Activated CD4-positive, alpha-beta T cell treated with anti-CD3 and anti-CD28 coated beads for 36 hours (primary cell): ENCODE results near the gene KIF26B. TPM values are rescaled to one million over a fixed set of nuclear protein-coding genes. Genes with fewer than 3 reads are reported as not detected.

Source experiments
- ATAC-seq: fragments of 200-7000 bp; cut with Tn5 transposase; one replicate; pipeline ENCODE4 v1.10.0; 2021; ENCODE audit warnings: mild to moderate bottlenecking, moderate library complexity
- CTCF ChIA-PET: fragments of 350-600 bp; sonication (Branson Sonifier 250); formaldehyde crosslinking; loops from one replicate; lab custom pipeline; 2021; ENCODE audit warnings: antibody characterized with exemption; lab: Charles Lee
- POLR2A ChIA-PET: fragments of 350-600 bp; sonication (Branson Sonifier 250); formaldehyde crosslinking; loops from one replicate; lab custom pipeline; 2021; ENCODE audit warnings: antibody characterized with exemption, inconsistent platforms; lab: Charles Lee
- DNase-seq: peaks from one replicate; pipeline ENCODE4 v3.0.0-alpha.2; 2020
- H3K27ac Mint-ChIP-seq: one replicate; pipeline ENCODE4 v1.8.0; 2021; ENCODE audit warnings: mixed read lengths
- H3K27me3 Mint-ChIP-seq: one replicate; pipeline ENCODE4 v1.8.0; 2021; ENCODE audit warnings: mixed read lengths
- H3K36me3 Mint-ChIP-seq: one replicate; pipeline ENCODE4 v1.8.0; 2021; ENCODE audit warnings: low read depth, mixed read lengths
- H3K4me1 Mint-ChIP-seq: one replicate; pipeline ENCODE4 v1.8.0; 2021; ENCODE audit warnings: mixed read lengths
- H3K4me3 Mint-ChIP-seq: one replicate; pipeline ENCODE4 v1.8.0; 2021; ENCODE audit warnings: mild to moderate bottlenecking, moderate library complexity, mixed read lengths
- H3K9me3 Mint-ChIP-seq: one replicate; pipeline ENCODE4 v1.8.0; 2021; ENCODE audit warnings: low read depth, mixed read lengths
- intact Hi-C, 2 experiments: fragments of 100-400 bp; cut with DNase I in 1 of 2; cut with micrococcal nuclease in 1 of 2; formaldehyde crosslinking; loops; one replicate each; pipeline versions ENCODE4 v1.14.2 to v1.15.1; 2022 to 2024; cut with DNase I, micrococcal nuclease
- total RNA-seq, 2 experiments: library from RNA; stranded (reverse); gene quantifications; one replicate each; pipeline ENCODE4 v1.2.3, GENCODE V29; 2021

Gene KIF26B
- total RNA-seq, 2 experiments from 2014 or later = 0.16 to 0.23 TPM

- CTCF ChIA-PET = no interaction called here
- Mint-ChIP-seq H3K36me3 (no peaks in the 10 kb centered on the region), H3K27ac (no peak overlapping the region), H3K9me3 (no peaks in the 10 kb centered on the region), H3K4me1 (no peaks in the 10 kb centered on the region), H3K4me3 (no peak overlapping the region), H3K27me3 (no peaks in the 10 kb centered on the region)
- DNase-seq (no peak), ATAC-seq (no peak)
- POLR2A ChIA-PET = no interaction called here
- intact Hi-C loops = no loop called here
Observed at GRCh38 chr1:245679821-245680780, 525.3 kb downstream of the KIF26B start.

GRCh38 chr1:245682638-245683628 is 528.1 kb downstream of the KIF26B start:
- POLR2A ChIA-PET = no interaction called here
- Mint-ChIP-seq H3K27me3 (peaks cover 4% of the 10 kb centered on the region), H3K4me1 (no peaks in the 10 kb centered on the region), H3K4me3 (no peak overlapping the region), H3K36me3 (no peaks in the 10 kb centered on the region), H3K27ac (no peak overlapping the region), H3K9me3 (no peaks in the 10 kb centered on the region)
- DNase-seq (no peak), ATAC-seq (no peak)
- intact Hi-C loops = no loop called here
- CTCF ChIA-PET = no interaction called here

- Mint-ChIP-seq H3K27me3 (peaks cover 4% of the 10 kb centered on the region), H3K4me1 (no peaks in the 10 kb centered on the region), H3K9me3 (no peaks in the 10 kb centered on the region), H3K36me3 (no peaks in the 10 kb centered on the region), H3K27ac (no peak overlapping the region), H3K4me3 (no peak overlapping the region)
- ChIA-PET CTCF (no interaction called here), POLR2A (no interaction called here)
- DNase-seq (no peak), ATAC-seq (no peak)
- intact Hi-C loops = no loop called here
Observed at GRCh38 chr1:245683676-245684075, 528.9 kb downstream of the KIF26B start.

GRCh38 chr1:245684166-245684565 is 529.4 kb downstream of the KIF26B start:
- no peaks in the 10 kb centered on the region for H3K36me3 Mint-ChIP-seq
- H3K4me1 Mint-ChIP-seq = no peaks in the 10 kb centered on the region
- H3K27me3 Mint-ChIP-seq = peaks cover 4% of the 10 kb centered on the region
- POLR2A ChIA-PET = no interaction called here
- H3K4me3 Mint-ChIP-seq = no peak overlapping the region
- no peak for ATAC-seq
- H3K9me3 Mint-ChIP-seq = no peaks in the 10 kb centered on the region
- intact Hi-C loops = no loop called here
- CTCF ChIA-PET = no interaction called here
- no peak for DNase-seq
- H3K27ac Mint-ChIP-seq = no peak overlapping the region

- Mint-ChIP-seq H3K4me3 (no peak overlapping the region), H3K9me3 (no peaks in the 10 kb centered on the region), H3K4me1 (no peaks in the 10 kb centered on the region), H3K36me3 (no peaks in the 10 kb centered on the region), H3K27ac (no peak overlapping the region), H3K27me3 (peaks cover 4% of the 10 kb centered on the region)
- ATAC-seq (no peak), DNase-seq (no peak)
- ChIA-PET CTCF (no interaction called here), POLR2A (no interaction called here)
- intact Hi-C loops = no loop called here
Observed at GRCh38 chr1:245684571-245684970, 529.8 kb downstream of the KIF26B start.

GRCh38 chr1:245685111-245685810 is 530.5 kb downstream of the KIF26B start:
- ATAC-seq (no peak), DNase-seq (no peak)
- ChIA-PET POLR2A (no interaction called here), CTCF (no interaction called here)
- no peaks in the 10 kb centered on the region for H3K4me1 Mint-ChIP-seq
- no peaks in the 10 kb centered on the region for H3K9me3 Mint-ChIP-seq
- H3K4me3 Mint-ChIP-seq = no peak overlapping the region
- peaks cover 4% of the 10 kb centered on the region for H3K27me3 Mint-ChIP-seq
- intact Hi-C loops = no loop called here
- no peaks in the 10 kb centered on the region for H3K36me3 Mint-ChIP-seq
- H3K27ac Mint-ChIP-seq = no peak overlapping the region

GRCh38 chr1:245686006-245686405 is 531.2 kb downstream of the KIF26B start:
- ChIA-PET POLR2A (no interaction called here), CTCF (no interaction called here)
- DNase-seq = no peak
- H3K4me3 Mint-ChIP-seq = no peak overlapping the region
- no peaks in the 10 kb centered on the region for H3K4me1 Mint-ChIP-seq
- ATAC-seq = no peak
- no peak overlapping the region for H3K27ac Mint-ChIP-seq
- H3K27me3 Mint-ChIP-seq = peaks cover 7% of the 10 kb centered on the region
- intact Hi-C loops = no loop called here
- H3K36me3 Mint-ChIP-seq = no peaks in the 10 kb centered on the region
- H3K9me3 Mint-ChIP-seq = no peaks in the 10 kb centered on the region

- CTCF ChIA-PET = no interaction called here
- Mint-ChIP-seq H3K27ac (no peak overlapping the region), H3K36me3 (no peaks in the 10 kb centered on the region), H3K9me3 (no peaks in the 10 kb centered on the region), H3K4me1 (no peaks in the 10 kb centered on the region), H3K4me3 (no peak overlapping the region), H3K27me3 (peaks cover 7% of the 10 kb centered on the region)
- POLR2A ChIA-PET = no interaction called here
- DNase-seq = no peak
- no peak for ATAC-seq
- intact Hi-C loops = no loop called here
Observed at GRCh38 chr1:245686446-245687030, 531.8 kb downstream of the KIF26B start.

- intact Hi-C loops = no loop called here
- DNase-seq = no peak
- Mint-ChIP-seq H3K9me3 (no peaks in the 10 kb centered on the region), H3K4me3 (no peak overlapping the region), H3K4me1 (no peaks in the 10 kb centered on the region), H3K27ac (no peak overlapping the region), H3K27me3 (peaks cover 7% of the 10 kb centered on the region), H3K36me3 (no peaks in the 10 kb centered on the region)
- POLR2A ChIA-PET = no interaction called here
- ATAC-seq = no peak
- CTCF ChIA-PET = no interaction called here
Observed at GRCh38 chr1:245687152-245687635, 532.4 kb downstream of the KIF26B start.

- no peaks in the 10 kb centered on the region for H3K36me3 Mint-ChIP-seq
- peaks cover 7% of the 10 kb centered on the region for H3K27me3 Mint-ChIP-seq
- no peak for ATAC-seq
- DNase-seq = no peak
- H3K27ac Mint-ChIP-seq = no peak overlapping the region
- H3K9me3 Mint-ChIP-seq = no peaks in the 10 kb centered on the region
- intact Hi-C loops = no loop called here
- no peak overlapping the region for H3K4me3 Mint-ChIP-seq
- no peaks in the 10 kb centered on the region for H3K4me1 Mint-ChIP-seq
- POLR2A ChIA-PET = interaction anchor here (0.6 kb wide), 1 partner anchor 720 kb away, joined by 3 read pairs; no protein-coding TSS in a partner anchor
- CTCF ChIA-PET = no interaction called here
Observed at GRCh38 chr1:245687636-245688535, 533.1 kb downstream of the KIF26B start.
